ENCODE data around the gene HARBI1. TPM values are rescaled to one million over a fixed set of nuclear protein-coding genes. Genes with fewer than 3 reads are reported as not detected.

The HARBI1 gene
- total and polyA plus RNA-seq, 10 of the 15 experiments (the other 5 are each of a cell fraction or from before 2014, with no cell fraction given), result 3.6 to 8.4 (median 5.2) TPM

- ChIA-PET SMC1A (ENCODE audit: uncharacterized antibody, unreplicated experiment) (interaction anchor here (1.4 to 5.4 kb wide), 2 partner anchors 13 to 54 kb away, joined by 3 to 30 read pairs; no protein-coding TSS in a partner anchor), RAD21 (ENCODE audit: unreplicated experiment) (interaction anchor here (0.8 kb wide), 1 partner anchor 70 kb away, joined by 5 read pairs; no protein-coding TSS in a partner anchor), CTCF (interaction anchor here (0.6 to 2.1 kb wide), 6 partner anchors 13 to 820 kb away, joined by 3 to 5 read pairs (median 3); partner anchors contain the start of gene ATG13), POLR2A (interaction anchor here (0.5 to 1.0 kb wide), 4 partner anchors 10 to 62 kb away, joined by 3 to 4 read pairs (median 3); no protein-coding TSS in a partner anchor)
- no peak overlapping the region for H2AFZ ChIP-seq (ENCODE audit: control insufficient read depth, low read depth, low read length)
- H3K9ac ChIP-seq (ENCODE audit: control insufficient read depth, insufficient read depth, low read length), result no peak overlapping the region
- no peaks in the 10 kb centered on the region for H3K36me3 ChIP-seq (ENCODE audit: control insufficient read depth in 2 of 2, insufficient read depth in 2 of 2, low read length in 1 of 2)
- no peaks in the 10 kb centered on the region for H3K9me3 ChIP-seq (replicated peaks; ENCODE audit: control insufficient read depth, insufficient read depth, low read length)
- in situ Hi-C loops (cut with MboI), result no loop called here
- H3K79me2 ChIP-seq (ENCODE audit: control insufficient read depth, insufficient read depth, low read length), result peaks cover 67% of the 10 kb centered on the region
- 81% methylated on average over 7 of the region's 7 CpGs for WGBS (ENCODE audit: insufficient coverage, insufficient replicate concordance, low lambda C conversion rate, missing lambda C conversion rate)
- H3K4me3 ChIP-seq, result no peak overlapping the region
- peaks cover 23% of the 10 kb centered on the region for H3K4me1 ChIP-seq (ENCODE audit: control insufficient read depth, insufficient read depth, low read length)
- FAIRE-seq, result no peak
- no peak overlapping the region for H3K4me2 ChIP-seq (ENCODE audit: control insufficient read depth, insufficient read depth)
- intact Hi-C loops (cut with micrococcal nuclease; ENCODE audit: unreplicated experiment), result no loop called here
- H4K20me1 ChIP-seq (ENCODE audit: control insufficient read depth, insufficient read depth), result no peaks in the 10 kb centered on the region
- H3K27ac ChIP-seq (ENCODE audit: control insufficient read depth, insufficient read depth), result no peak overlapping the region
- BruUV-seq (replicated peaks), result no TSS peak
- DNase-seq (ENCODE audit: low read depth, low spot score), result no peak
- no peak for ATAC-seq
- no peaks in the 10 kb centered on the region for H3K27me3 ChIP-seq (replicated peaks in 1 of 2; ENCODE audit: control insufficient read depth in 2 of 2, insufficient read depth in 2 of 2, low read length in 1 of 2)
- TF ChIP-seq RCOR1 (conservative IDR thresholded peaks at IDR 0.05; ENCODE audit: low read depth, low read length) (no peak), CREM (IDR thresholded peaks at IDR 0.05; ENCODE audit: low read depth) (no peak), ZBTB33 (IDR thresholded peaks at IDR 0.05) (no peak), ZZZ3 (IDR thresholded peaks at IDR 0.05; ENCODE audit: control insufficient read depth, insufficient read length, low read depth) (no peak), ATF2 (IDR thresholded peaks at IDR 0.05; ENCODE audit: low read length) (no peak), USF1 (IDR thresholded peaks at IDR 0.05; ENCODE audit: borderline replicate concordance, extremely low read length, insufficient read depth, low read depth, low read length) (no peak), SUPT20H (IDR thresholded peaks at IDR 0.05; ENCODE audit: borderline replicate concordance, control insufficient read depth, low read depth, low read length) (no peak), RELB (IDR thresholded peaks at IDR 0.05; ENCODE audit: low read depth) (no peak), EZH2 (IDR thresholded peaks at IDR 0.05; ENCODE audit: borderline replicate concordance, control insufficient read depth, low read depth, low read length) (no peak), HSF1 (IDR thresholded peaks at IDR 0.05; ENCODE audit: low read depth, low read length) (no peak), CHD4 (IDR thresholded peaks at IDR 0.05) (no peak), RAD21 (IDR thresholded peaks at IDR 0.05; ENCODE audit: insufficient read depth, low read depth, low read length) (no peak), ZNF207 (IDR thresholded peaks at IDR 0.05; ENCODE audit: borderline replicate concordance) (no peak), PAX8 (IDR thresholded peaks at IDR 0.05) (no peak), BRCA1 (IDR thresholded peaks at IDR 0.05; ENCODE audit: low read depth, low read length) (no peak), MYB (IDR thresholded peaks at IDR 0.05; ENCODE audit: borderline replicate concordance, low read depth, low read length) (no peak), RFX5 (IDR thresholded peaks at IDR 0.05; ENCODE audit: low read depth, low read length) (no peak)
These were observed 59.3 kb downstream of the HARBI1 start for GRCh38 chr11:46557684-46558151.
